HepG2 (cell line): Measurements from ENCODE around the gene CASKIN2. TPM values are rescaled to one million over a fixed set of nuclear protein-coding genes. Genes with fewer than 3 reads are reported as not detected.
A peak's percentile ranks its signal among the peaks of the same experiment; 100 is the strongest.

ENCODE experiments used
- ATM ChIP-seq: fragments of 450-650 bp; IDR thresholded peaks from 2 replicates; pipeline ENCODE4 v1.7.1; 2017; ENCODE audit warnings: mild to moderate bottlenecking, borderline replicate concordance
- CREM ChIP-seq, 2 experiments: sonication (generic) in 1 of 2; formaldehyde crosslinking in 1 of 2; IDR thresholded peaks; 2 replicates each; pipeline versions ENCODE4 v1.4.0 to v1.6.1; 2016 to 2020; ENCODE audit warnings: antibody characterized with exemption in 1 of 2, mild to moderate bottlenecking in 1 of 2, missing genetic modification reagents in 1 of 2
- DR1 ChIP-seq: sonication (generic); formaldehyde crosslinking; IDR thresholded peaks from 2 replicates; pipeline ENCODE4 v1.8.0; 2021; ENCODE audit warnings: mild to moderate bottlenecking, missing genetic modification reagents, inconsistent platforms
- FOSL1 ChIP-seq: sonication (generic); formaldehyde crosslinking; IDR thresholded peaks from 2 replicates; pipeline ENCODE4 v1.9.0; 2021; ENCODE audit warnings: missing genetic modification reagents, borderline replicate concordance
- FOXA1 ChIP-seq, 2 experiments: fragments of 450-650 bp in 1 of 2; sonication (generic) in 1 of 2; formaldehyde crosslinking in 1 of 2; IDR thresholded peaks; 2 replicates each; pipeline versions ENCODE4 v1.4.0 to v1.6.1; 2016 to 2020; ENCODE audit warnings: missing genetic modification reagents in 1 of 2
- HMGA1 ChIP-seq: sonication (generic); formaldehyde crosslinking; conservative IDR thresholded peaks from 2 replicates; pipeline ENCODE4 v1.4.0; 2020; ENCODE audit warnings: missing genetic modification reagents
- IRX3 ChIP-seq: sonication (generic); formaldehyde crosslinking; IDR thresholded peaks from 2 replicates; pipeline ENCODE4 v1.8.1; 2023; ENCODE audit warnings: mild to moderate bottlenecking, low read depth, missing genetic modification reagents, borderline replicate concordance
- ISX ChIP-seq: sonication (generic); formaldehyde crosslinking; conservative IDR thresholded peaks from 2 replicates; pipeline ENCODE4 v1.5.0; 2020; ENCODE audit warnings: missing genetic modification reagents
- MTERF4 ChIP-seq: sonication (generic); formaldehyde crosslinking; IDR thresholded peaks from 2 replicates; pipeline ENCODE4 v1.8.0; 2023; ENCODE audit warnings: mild to moderate bottlenecking, missing genetic modification reagents
- SIN3A ChIP-seq: IDR thresholded peaks from 2 replicates; pipeline ENCODE4 v1.6.1; 2011; ENCODE audit warnings: low read depth, mild to moderate bottlenecking, control low read depth, low read length, borderline replicate concordance
- STAT5B ChIP-seq: sonication (generic); formaldehyde crosslinking; IDR thresholded peaks from 2 replicates; pipeline ENCODE4 v1.4.0; 2020; ENCODE audit warnings: missing genetic modification reagents
- TBX2 ChIP-seq: sonication (generic); formaldehyde crosslinking; IDR thresholded peaks from 2 replicates; pipeline ENCODE4 v1.5.0; 2020; ENCODE audit warnings: missing genetic modification reagents, mild to moderate bottlenecking, borderline replicate concordance
- TEAD3 ChIP-seq: optimal IDR thresholded peaks from 2 replicates; pipeline ENCODE3; 2016; ENCODE audit warnings: borderline replicate concordance
- U2AF2 ChIP-seq: fragments of 200-400 bp; formaldehyde crosslinking; IDR thresholded peaks from 2 replicates; pipeline ENCODE4 v1.6.1; 2017; ENCODE audit warnings: low read depth, mild to moderate bottlenecking, low read length
- ZBTB26 ChIP-seq: IDR thresholded peaks from 2 replicates; pipeline ENCODE4 v1.6.1; 2016; ENCODE audit warnings: missing compliant biosample characterization, missing genetic modification reagents, borderline replicate concordance
- ZBTB3 ChIP-seq: sonication (generic); formaldehyde crosslinking; IDR thresholded peaks from 2 replicates; pipeline ENCODE4 v1.4.0; 2020; ENCODE audit warnings: low read depth, mild to moderate bottlenecking, moderate library complexity, missing genetic modification reagents, borderline replicate concordance
- ZNF180 ChIP-seq: sonication (generic); formaldehyde crosslinking; IDR thresholded peaks from 2 replicates; pipeline ENCODE4 v1.4.0; 2020; ENCODE audit warnings: low read depth, missing genetic modification reagents, borderline replicate concordance
- ZNF282 ChIP-seq: fragments of 450-650 bp; IDR thresholded peaks from 2 replicates; pipeline ENCODE4 v1.6.1; 2018; ENCODE audit not compliant: partially characterized antibody
- ZNF33B ChIP-seq: sonication (generic); formaldehyde crosslinking; IDR thresholded peaks from 2 replicates; pipeline ENCODE4 v1.5.1; 2020; ENCODE audit warnings: mild to moderate bottlenecking, missing genetic modification reagents
- ZNF367 ChIP-seq: sonication (generic); formaldehyde crosslinking; IDR thresholded peaks from 2 replicates; pipeline ENCODE4 v1.4.0; 2020; ENCODE audit warnings: missing genetic modification reagents, borderline replicate concordance
- ZNF503 ChIP-seq: sonication (generic); formaldehyde crosslinking; IDR thresholded peaks from 2 replicates; pipeline ENCODE4 v1.4.0; 2020; ENCODE audit warnings: missing genetic modification reagents
- ZNF552 ChIP-seq: sonication (generic); formaldehyde crosslinking; IDR thresholded peaks from 2 replicates; pipeline ENCODE4 v1.9.0; 2022; ENCODE audit warnings: missing genetic modification reagents, mild to moderate bottlenecking, borderline replicate concordance
- ZNF574 ChIP-seq: sonication (generic); formaldehyde crosslinking; IDR thresholded peaks from 2 replicates; pipeline ENCODE4 v1.4.0; 2020; ENCODE audit warnings: missing genetic modification reagents
- polyA plus RNA-seq, 8 experiments: library from polyadenylated mRNA; depleted of rRNA in 3 of 8; stranded (reverse) in 7 of 8; unstranded in 1 of 8; fragments of >200 nt; fragmentation: Illumina TruSeq in 4 of 8; extraction: Trizol in 4 of 8; gene quantifications; 2 replicates each; pipeline versions ENCODE4 v1.2.1 to v1.2.3, GENCODE V29; 2011 to 2016; ENCODE audit warnings: low read depth in 4 of 8, missing spikeins in 1 of 8, mixed read lengths in 1 of 8; ENCODE audit not compliant: insufficient read depth in 1 of 8
- total RNA-seq, 5 experiments: library from RNA; depleted of rRNA; stranded (reverse); fragments of >200 nt; fragmentation: Illumina TruSeq; extraction: Trizol; gene quantifications; 2 replicates each; pipeline ENCODE4 v1.2.3, GENCODE V29; 2016; ENCODE audit warnings: low read depth in 1 of 5

The CASKIN2 gene
- total and polyA plus RNA-seq, 2 of the 13 experiments (the other 11 are each of a cell fraction or from before 2014, with no cell fraction given): 5.2 to 7.8 TPM

GRCh38 chr17:75516255-75516618 lies 900 bp upstream of the CASKIN2 start, which contains the start of gene TSEN54 (continued):
- TF ChIP-seq ZNF552 (CRISPR knock-in tag) (no peak), ZBTB26 (CRISPR knock-in tag) (no peak), FOXA1 (IDR thresholded peaks at IDR 0.05) (no peak), FOXA1 (CRISPR knock-in tag; IDR thresholded peaks at IDR 0.05) (no peak), TBX2 (CRISPR knock-in tag) (0 out of 2 replicates have a peak, but pooled peaks have one; percentile 40), STAT5B (CRISPR knock-in tag) (no peak), CREM (IDR thresholded peaks at IDR 0.05) (0 out of 2 replicates have a peak, but pooled peaks have one; percentile 21), CREM (CRISPR knock-in tag; IDR thresholded peaks at IDR 0.05) (no peak), ATM (no peak), ISX (CRISPR knock-in tag) (no peak), TEAD3 (peak; percentile 31), ZNF503 (no peak; the same call in 1 of the 2 replicates), HMGA1 (CRISPR knock-in tag) (no peak), ZNF574 (peak; percentile 16; the same call in 1 of the 2 replicates), SIN3A (peak; percentile 28; the same call in 1 of the 2 replicates), ZNF367 (CRISPR knock-in tag) (no peak), ZNF33B (CRISPR knock-in tag) (no peak), ZNF282 (no peak), DR1 (no peak), FOSL1 (CRISPR knock-in tag) (no peak; the same call in 1 of the 2 replicates), MTERF4 (CRISPR knock-in tag) (no peak; the same call in 1 of the 2 replicates), ZBTB3 (no peak), U2AF2 (no peak), ZNF180 (no peak), IRX3 (CRISPR knock-in tag) (no peak)
